Measurements from ENCODE around the gene KLK1.
A peak's percentile ranks its signal among the peaks of the same experiment; 100 is the strongest.

KLK1 gene

GRCh38 chr19:50804420-50805272 lies 18.9 kb downstream of the KLK1 start:
- peak; percentile 96 for DNase-seq (ENCODE audit: low read depth)
- no peak for TF ChIP-seq CTCF (IDR thresholded peaks at IDR 0.05; ENCODE audit: control insufficient read depth, extremely low read depth, insufficient read depth)
- peak overlapping the region; percentile 100 for H3K4me3 ChIP-seq (ENCODE audit: low read depth, low read length)

GRCh38 chr19:50803633-50804419 lies 19.8 kb downstream of the KLK1 start:
- peak overlapping the region; percentile 100 for H3K4me3 ChIP-seq (ENCODE audit: low read depth, low read length)
- no peak for TF ChIP-seq CTCF (IDR thresholded peaks at IDR 0.05; ENCODE audit: control insufficient read depth, extremely low read depth, insufficient read depth)
- DNase-seq (ENCODE audit: low read depth), result no peak

- no peak for TF ChIP-seq CTCF (IDR thresholded peaks at IDR 0.05; ENCODE audit: control insufficient read depth, extremely low read depth, insufficient read depth)
- no peak for DNase-seq (ENCODE audit: low read depth)
- H3K4me3 ChIP-seq (ENCODE audit: low read depth, low read length), result peak overlapping the region; percentile 19; the same call in 1 of the 2 replicates
Measured at GRCh38 chr19:50801107-50801506, 22.5 kb downstream of the KLK1 start.

GRCh38 chr19:50799547-50799851 lies 24.1 kb downstream of the KLK1 start:
- DNase-seq (ENCODE audit: low read depth), result no peak
- H3K4me3 ChIP-seq (ENCODE audit: low read depth, low read length), result no peak overlapping the region
- TF ChIP-seq CTCF (IDR thresholded peaks at IDR 0.05; ENCODE audit: control insufficient read depth, extremely low read depth, insufficient read depth), result no peak

GRCh38 chr19:50798659-50799546 lies 24.7 kb downstream of the KLK1 start:
- TF ChIP-seq CTCF (IDR thresholded peaks at IDR 0.05; ENCODE audit: control insufficient read depth, extremely low read depth, insufficient read depth), result no peak
- DNase-seq (ENCODE audit: low read depth), result no peak
- no peak overlapping the region for H3K4me3 ChIP-seq (ENCODE audit: low read depth, low read length)

GRCh38 chr19:50797781-50798658 lies 25.6 kb downstream of the KLK1 start:
- no peak overlapping the region for H3K4me3 ChIP-seq (ENCODE audit: low read depth, low read length)
- no peak for TF ChIP-seq CTCF (IDR thresholded peaks at IDR 0.05; ENCODE audit: control insufficient read depth, extremely low read depth, insufficient read depth)
- DNase-seq (ENCODE audit: low read depth), result no peak
